ENCODE data around the gene MC5R. TPM values are rescaled to one million over a fixed set of nuclear protein-coding genes. Genes with fewer than 3 reads are reported as not detected.
"Not testable (repeated sequence)": the region's sequence is repeated elsewhere in the genome, so short reads cannot be mapped to it uniquely, and the experiment has no call there.

Gene MC5R
- total RNA-seq, 4 donors from 2014 or later = not detected

- Histone ChIP-seq H3K4me3 (no peak overlapping the region), H3K27me3 (peaks cover 0 to 38% (median 0%) of the 10 kb centered on the region in 4 donors), H3K36me3 (no peaks in the 10 kb centered on the region), H3K9me3 (no peaks in the 10 kb centered on the region), H3K4me1 (no peaks in the 10 kb centered on the region), H3K27ac (replicated peaks in 1 of 4) (no peak overlapping the region)
- TF ChIP-seq CTCF (IDR thresholded peaks at IDR 0.05) (no peak), POLR2A (IDR thresholded peaks at IDR 0.05; ENCODE audit: low read depth) (no peak), POLR2AphosphoS5 (IDR thresholded peaks at IDR 0.05) (no peak), EP300 (IDR thresholded peaks at IDR 0.05) (no peak)
- no peak for DNase-seq (ENCODE audit: extremely low spot score)
- intact Hi-C loops (cut with DNase I) = no loop called here
- 86% methylated on average over 22 of the region's 22 CpGs for WGBS
Observed at GRCh38 chr18:13836559-13836958, 12.6 kb downstream of the MC5R start.

GRCh38 chr18:13849791-13850190 lies 25.8 kb downstream of the MC5R start:
- intact Hi-C loops (cut with DNase I) = no loop called here
- Histone ChIP-seq H3K36me3 (no peaks in the 10 kb centered on the region), H3K4me3 (no peak overlapping the region), H3K27me3 (no peaks in the 10 kb centered on the region), H3K27ac (replicated peaks in 1 of 4) (no peak overlapping the region), H3K4me1 (no peaks in the 10 kb centered on the region), H3K9me3 (peaks cover 0 to 23% (median 16%) of the 10 kb centered on the region in 4 donors)
- TF ChIP-seq EP300 (IDR thresholded peaks at IDR 0.05) = no peak
- no peak for TF ChIP-seq CTCF (IDR thresholded peaks at IDR 0.05)
- no peak for TF ChIP-seq POLR2A (IDR thresholded peaks at IDR 0.05; ENCODE audit: low read depth)
- TF ChIP-seq POLR2AphosphoS5 (IDR thresholded peaks at IDR 0.05) = no peak
- DNase-seq (ENCODE audit: extremely low spot score) = no peak
- whole genome bisulfite sequencing = 90% methylated on average over 4 of the region's 4 CpGs

- H3K36me3 ChIP-seq; H3K4me1 ChIP-seq; DNase-seq (ENCODE audit: extremely low spot score); intact Hi-C loops (cut with DNase I); H3K4me3 ChIP-seq; H3K27ac ChIP-seq (replicated peaks in 1 of 4): not testable (repeated sequence)
- Histone ChIP-seq H3K9me3 (peaks cover 0 to 11% (median 8%) of the 10 kb centered on the region in 4 donors), H3K27me3 (peaks cover 0 to 14% (median 0%) of the 10 kb centered on the region in 4 donors)
- WGBS = 41% methylated on average over 6 of the region's 7 CpGs
Observed at GRCh38 chr18:13862898-13863297, 38.9 kb downstream of the MC5R start.

- no peak for DNase-seq (ENCODE audit: extremely low spot score)
- WGBS = 1% methylated on average over 34 of the region's 51 CpGs
- Histone ChIP-seq H3K27me3 (peaks cover 0 to 54% (median 0%) of the 10 kb centered on the region in 4 donors), H3K9me3 (no peaks in the 10 kb centered on the region), H3K4me1 (peaks cover 0 to 9% (median 3%) of the 10 kb centered on the region in 4 donors), H3K36me3 (no peaks in the 10 kb centered on the region), H3K4me3 (no peak overlapping the region), H3K27ac (replicated peaks in 1 of 4) (no peak overlapping the region)
- intact Hi-C loops (cut with DNase I) = no loop called here
- no peak for TF ChIP-seq EP300 (IDR thresholded peaks at IDR 0.05)
- TF ChIP-seq CTCF (IDR thresholded peaks at IDR 0.05) = no peak
Observed at GRCh38 chr18:13868501-13869271, 44.7 kb downstream of the MC5R start.

GRCh38 chr18:13871701-13872100 lies 47.8 kb downstream of the MC5R start:
- H3K27ac ChIP-seq (replicated peaks in 1 of 4) = no peak overlapping the region
- H3K27me3 ChIP-seq = peaks cover 0 to 47% (median 0%) of the 10 kb centered on the region in 4 donors
- H3K9me3 ChIP-seq = no peaks in the 10 kb centered on the region
- H3K36me3 ChIP-seq = no peaks in the 10 kb centered on the region
- no peak overlapping the region for H3K4me3 ChIP-seq
- peaks cover 0 to 9% (median 3%) of the 10 kb centered on the region in 4 donors for H3K4me1 ChIP-seq
- intact Hi-C loops (cut with DNase I) = no loop called here
- 61% methylated on average over 13 of the region's 13 CpGs for WGBS
- DNase-seq (ENCODE audit: extremely low spot score) = no peak
- TF ChIP-seq POLR2AphosphoS5 (IDR thresholded peaks at IDR 0.05) = no peak
- TF ChIP-seq CTCF (IDR thresholded peaks at IDR 0.05) = no peak
- no peak for TF ChIP-seq POLR2A (IDR thresholded peaks at IDR 0.05; ENCODE audit: low read depth)
- TF ChIP-seq EP300 (IDR thresholded peaks at IDR 0.05) = no peak
